ENCODE data around the gene STT3A.

STT3A gene

GRCh38 chr11:125605417-125605816, 12.8 kb downstream of the STT3A start:
- no peak overlapping the region for H3K4me3 ChIP-seq (ENCODE audit: insufficient read depth, low read length, poor library complexity, severe bottlenecking)
- no peaks in the 10 kb centered on the region for H3K27me3 ChIP-seq (ENCODE audit: low read length)
- no peak overlapping the region for H3K4me2 ChIP-seq (ENCODE audit: low read depth, low read length, poor library complexity, severe bottlenecking)
- no peaks in the 10 kb centered on the region for H3K9me2 ChIP-seq (replicated peaks; ENCODE audit: insufficient read depth, low read length)
- H2AFZ ChIP-seq (ENCODE audit: low read depth, low read length, severe bottlenecking) = no peak overlapping the region
- H3K27ac ChIP-seq (ENCODE audit: low read depth, low read length) = no peak overlapping the region
- no peaks in the 10 kb centered on the region for H3K79me2 ChIP-seq (ENCODE audit: insufficient read depth, low read length)
- no peak for TF ChIP-seq CTCF (IDR thresholded peaks at IDR 0.05; ENCODE audit: insufficient read depth, low read length, poor library complexity, severe bottlenecking)
- TF ChIP-seq EZH2phosphoT487 (conservative IDR thresholded peaks at IDR 0.05; ENCODE audit: low read length) = no peak
- H3F3A ChIP-seq (ENCODE audit: insufficient read depth) = no peaks in the 10 kb centered on the region
- no peaks in the 10 kb centered on the region for H3K9me3 ChIP-seq (ENCODE audit: insufficient read depth, low read length)
- H4K20me1 ChIP-seq (ENCODE audit: low read depth, low read length) = no peaks in the 10 kb centered on the region
- no peaks in the 10 kb centered on the region for H3K36me3 ChIP-seq (ENCODE audit: low read length)
- no peak overlapping the region for H3K9ac ChIP-seq (ENCODE audit: low read length)

- Histone ChIP-seq H3K79me2 (ENCODE audit: insufficient read depth, low read length) (no peaks in the 10 kb centered on the region), H2AFZ (ENCODE audit: low read depth, low read length, severe bottlenecking) (no peak overlapping the region), H3K9me2 (replicated peaks; ENCODE audit: insufficient read depth, low read length) (no peaks in the 10 kb centered on the region), H3K4me2 (ENCODE audit: low read depth, low read length, poor library complexity, severe bottlenecking) (no peak overlapping the region), H4K20me1 (ENCODE audit: low read depth, low read length) (no peaks in the 10 kb centered on the region), H3K9ac (ENCODE audit: low read length) (no peak overlapping the region), H3K9me3 (ENCODE audit: insufficient read depth, low read length) (no peaks in the 10 kb centered on the region), H3K36me3 (ENCODE audit: low read length) (peaks cover 13% of the 10 kb centered on the region; the same call in 1 of the 2 replicates), H3K4me3 (ENCODE audit: insufficient read depth, low read length, poor library complexity, severe bottlenecking) (no peak overlapping the region), H3K27ac (ENCODE audit: low read depth, low read length) (no peak overlapping the region), H3F3A (ENCODE audit: insufficient read depth) (no peaks in the 10 kb centered on the region), H3K27me3 (ENCODE audit: low read length) (no peaks in the 10 kb centered on the region)
- TF ChIP-seq EZH2phosphoT487 (conservative IDR thresholded peaks at IDR 0.05; ENCODE audit: low read length) (no peak), CTCF (IDR thresholded peaks at IDR 0.05; ENCODE audit: insufficient read depth, low read length, poor library complexity, severe bottlenecking) (no peak)
Observed at GRCh38 chr11:125609545-125609944, 16.9 kb downstream of the STT3A start.

GRCh38 chr11:125618383-125618782, 25.7 kb downstream of the STT3A start:
- H3K36me3 ChIP-seq (ENCODE audit: low read length) = peaks cover 8% of the 10 kb centered on the region; the same call in 1 of the 2 replicates
- no peak overlapping the region for H3K27ac ChIP-seq (ENCODE audit: low read depth, low read length)
- H4K20me1 ChIP-seq (ENCODE audit: low read depth, low read length) = no peaks in the 10 kb centered on the region
- no peaks in the 10 kb centered on the region for H3K9me2 ChIP-seq (replicated peaks; ENCODE audit: insufficient read depth, low read length)
- H3K4me3 ChIP-seq (ENCODE audit: insufficient read depth, low read length, poor library complexity, severe bottlenecking) = no peak overlapping the region
- H3K79me2 ChIP-seq (ENCODE audit: insufficient read depth, low read length) = no peaks in the 10 kb centered on the region
- H3K9me3 ChIP-seq (ENCODE audit: insufficient read depth, low read length) = no peaks in the 10 kb centered on the region
- H3K4me2 ChIP-seq (ENCODE audit: low read depth, low read length, poor library complexity, severe bottlenecking) = no peak overlapping the region
- no peak overlapping the region for H2AFZ ChIP-seq (ENCODE audit: low read depth, low read length, severe bottlenecking)
- no peaks in the 10 kb centered on the region for H3F3A ChIP-seq (ENCODE audit: insufficient read depth)
- no peaks in the 10 kb centered on the region for H3K27me3 ChIP-seq (ENCODE audit: low read length)
- TF ChIP-seq CTCF (IDR thresholded peaks at IDR 0.05; ENCODE audit: insufficient read depth, low read length, poor library complexity, severe bottlenecking) (no peak), EZH2phosphoT487 (conservative IDR thresholded peaks at IDR 0.05; ENCODE audit: low read length) (no peak)
- H3K9ac ChIP-seq (ENCODE audit: low read length) = no peak overlapping the region
